GM12878 (cell line): Measurements from ENCODE around the gene WEE2. TPM values are rescaled to one million over a fixed set of nuclear protein-coding genes. Genes with fewer than 3 reads are reported as not detected.

Experiments used
- CREB1 ChIP-seq: IDR thresholded peaks from 2 replicates; pipeline ENCODE4 v1.6.1; 2012; ENCODE audit warnings: low read depth, mild to moderate bottlenecking, inconsistent platforms
- EED ChIP-seq: sonication (generic); IDR thresholded peaks from 2 replicates; pipeline ENCODE4 v1.6.1; 2016; ENCODE audit warnings: antibody characterized with exemption, low read depth
- EP300 ChIP-seq, 2 experiments: fragments of 150-350 bp in 1 of 2; IDR thresholded peaks; 2 replicates each; pipeline ENCODE4 v1.6.1; 2011 to 2012; ENCODE audit warnings: low read depth in 2 of 2, low read length in 2 of 2, borderline replicate concordance in 1 of 2, improper control_type of control experiment in 1 of 2, inconsistent platforms in 1 of 2; ENCODE audit not compliant: control insufficient read depth in 1 of 2
- FOS ChIP-seq: IDR thresholded peaks from 3 replicates; pipeline ENCODE4 v1.6.1; 2011; ENCODE audit warnings: borderline replicate concordance; ENCODE audit not compliant: insufficient read length; ENCODE audit errors: extremely low read depth
- FOXK2 ChIP-seq: fragments of 450-650 bp; IDR thresholded peaks from 2 replicates; pipeline ENCODE4 v1.6.1; 2017; ENCODE audit warnings: mild to moderate bottlenecking, moderate library complexity
- HCFC1 ChIP-seq: fragments of 150-350 bp; IDR thresholded peaks from 2 replicates; pipeline ENCODE4 v1.6.1; 2014; ENCODE audit warnings: low read length
- JUNB ChIP-seq: IDR thresholded peaks from 2 replicates; pipeline ENCODE4 v1.6.1; 2016; ENCODE audit warnings: antibody characterized with exemption, mild to moderate bottlenecking
- PML ChIP-seq: IDR thresholded peaks from 2 replicates; pipeline ENCODE4 v1.6.1; 2012; ENCODE audit warnings: low read length, inconsistent platforms
- RAD21 ChIP-seq: IDR thresholded peaks from 2 replicates; pipeline ENCODE4 v1.6.1; 2011; ENCODE audit warnings: mild to moderate bottlenecking, low read depth, low read length, moderate library complexity; ENCODE audit not compliant: insufficient read depth
- RBBP5 ChIP-seq: fragments of 200-600 bp; sonication (generic); conservative IDR thresholded peaks from 2 replicates; pipeline ENCODE4 v1.6.1; 2016
- RFX5 ChIP-seq: IDR thresholded peaks from 2 replicates; pipeline ENCODE4 v1.6.1; 2011; ENCODE audit warnings: low read depth, low read length, improper control_type of control experiment
- RUNX3 ChIP-seq: IDR thresholded peaks from 2 replicates; pipeline ENCODE4 v1.6.1; 2012; ENCODE audit warnings: low read length, inconsistent platforms
- SMAD5 ChIP-seq: IDR thresholded peaks from 2 replicates; pipeline ENCODE4 v1.6.1; 2016; ENCODE audit warnings: antibody characterized with exemption, low read depth
- SREBF2 ChIP-seq: IDR thresholded peaks from 2 replicates; pipeline ENCODE4 v1.6.1; 2012; ENCODE audit warnings: mild to moderate bottlenecking, low read length
- SUZ12 ChIP-seq: fragments of 200-600 bp; sonication (generic); IDR thresholded peaks from one replicate; pipeline ENCODE4 v1.6.1; 2018; ENCODE audit warnings: antibody characterized with exemption, mild to moderate bottlenecking; ENCODE audit not compliant: unreplicated experiment
- TCF3 ChIP-seq: IDR thresholded peaks from 2 replicates; pipeline ENCODE4 v1.6.1; 2012; ENCODE audit warnings: low read depth, mild to moderate bottlenecking, low read length, borderline replicate concordance; ENCODE audit not compliant: insufficient read depth
- YY1 ChIP-seq: IDR thresholded peaks from 2 replicates; pipeline ENCODE4 v1.6.1; 2011; ENCODE audit warnings: low read depth, mild to moderate bottlenecking, low read length
- ZNF24 ChIP-seq: fragments of 450-650 bp; IDR thresholded peaks from 2 replicates; pipeline ENCODE4 v1.6.1; 2017; ENCODE audit warnings: antibody characterized with exemption, mild to moderate bottlenecking
- ZSCAN29 ChIP-seq: fragments of 450-650 bp; IDR thresholded peaks from 2 replicates; pipeline ENCODE4 v1.6.1; 2017; ENCODE audit warnings: mild to moderate bottlenecking, moderate library complexity
- ZZZ3 ChIP-seq: IDR thresholded peaks from 2 replicates; pipeline ENCODE4 v1.6.1; 2011; ENCODE audit warnings: low read depth; ENCODE audit not compliant: control insufficient read depth, insufficient read length
- polyA plus RNA-seq, 11 experiments: library from polyadenylated mRNA; depleted of rRNA in 4 of 11; unstranded in 6 of 11; stranded (reverse) in 5 of 11; fragments of >200 nt; fragmentation: Nextera tagmentation in 4 of 11; fragmentation: Illumina TruSeq in 1 of 11; extraction: Ambion mirVana in 4 of 11; extraction: Trizol in 1 of 11; gene quantifications; 1 replicate in 1 of 11; 2 replicates in 10 of 11; pipeline versions ENCODE4 v1.2.1 to v1.2.3, GENCODE V29; 2011 to 2016; ENCODE audit warnings: inconsistent platforms in 2 of 11, missing spikeins in 2 of 11, low read depth in 1 of 11
- total RNA-seq, 4 experiments: library from RNA; depleted of rRNA in 3 of 4; stranded (reverse); fragments of >200 nt in 3 of 4; fragmentation: Illumina TruSeq in 1 of 4; extraction: Trizol in 1 of 4; gene quantifications; 2 replicates each; pipeline versions ENCODE4 v1.2.1 to v1.2.3, GENCODE V29; 2013 to 2021
- TF ChIP-seq, protein P1 (sequence below): fragments of 450-650 bp; IDR thresholded peaks from 2 replicates; pipeline ENCODE4 v1.6.1; 2017; ENCODE audit warnings: mild to moderate bottlenecking, moderate library complexity
- TF ChIP-seq, protein P2 (sequence below): fragments of 450-650 bp; IDR thresholded peaks from 2 replicates; pipeline ENCODE4 v1.6.1; 2017; ENCODE audit warnings: borderline replicate concordance
- TF ChIP-seq, protein P3 (sequence below): fragments of 450-650 bp; IDR thresholded peaks from 2 replicates; pipeline ENCODE4 v1.6.1; 2017; ENCODE audit warnings: mild to moderate bottlenecking, moderate library complexity

Gene WEE2
- total and polyA plus RNA-seq, 10 of the 15 experiments (the other 5 are each of a cell fraction or from before 2014, with no cell fraction given), result 0.02 to 0.03 (median 0.03) TPM; not detected in 7

DNA sequence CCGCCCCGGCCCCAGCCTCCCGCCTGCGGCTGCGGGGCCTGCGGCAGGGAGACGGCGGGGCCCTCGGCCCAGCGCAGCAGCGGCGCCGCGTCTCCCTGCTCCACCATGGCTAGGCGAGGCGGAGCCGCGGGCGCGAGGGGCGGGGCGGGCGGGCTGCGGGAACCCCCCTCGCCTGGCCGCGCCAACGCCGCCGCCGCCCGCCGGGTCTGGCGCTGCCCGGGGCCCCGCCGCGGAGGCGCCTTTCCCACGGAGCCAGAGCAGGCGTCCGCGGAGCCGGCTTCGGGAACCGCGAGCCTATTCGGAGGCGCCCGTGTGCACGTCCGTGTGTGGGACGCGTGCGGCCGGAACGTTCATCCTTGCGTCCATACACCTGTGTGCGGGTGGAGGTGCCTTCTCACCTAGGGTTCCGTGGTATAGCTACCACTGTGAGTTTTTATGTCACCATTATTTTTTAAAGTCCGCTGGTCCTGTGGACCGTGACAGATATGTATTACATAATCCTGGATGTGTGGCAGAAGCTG lies 6.0 kb upstream of the WEE2 start, which contains the start of gene DENND11 (continued):
- TF ChIP-seq, protein P1, sequence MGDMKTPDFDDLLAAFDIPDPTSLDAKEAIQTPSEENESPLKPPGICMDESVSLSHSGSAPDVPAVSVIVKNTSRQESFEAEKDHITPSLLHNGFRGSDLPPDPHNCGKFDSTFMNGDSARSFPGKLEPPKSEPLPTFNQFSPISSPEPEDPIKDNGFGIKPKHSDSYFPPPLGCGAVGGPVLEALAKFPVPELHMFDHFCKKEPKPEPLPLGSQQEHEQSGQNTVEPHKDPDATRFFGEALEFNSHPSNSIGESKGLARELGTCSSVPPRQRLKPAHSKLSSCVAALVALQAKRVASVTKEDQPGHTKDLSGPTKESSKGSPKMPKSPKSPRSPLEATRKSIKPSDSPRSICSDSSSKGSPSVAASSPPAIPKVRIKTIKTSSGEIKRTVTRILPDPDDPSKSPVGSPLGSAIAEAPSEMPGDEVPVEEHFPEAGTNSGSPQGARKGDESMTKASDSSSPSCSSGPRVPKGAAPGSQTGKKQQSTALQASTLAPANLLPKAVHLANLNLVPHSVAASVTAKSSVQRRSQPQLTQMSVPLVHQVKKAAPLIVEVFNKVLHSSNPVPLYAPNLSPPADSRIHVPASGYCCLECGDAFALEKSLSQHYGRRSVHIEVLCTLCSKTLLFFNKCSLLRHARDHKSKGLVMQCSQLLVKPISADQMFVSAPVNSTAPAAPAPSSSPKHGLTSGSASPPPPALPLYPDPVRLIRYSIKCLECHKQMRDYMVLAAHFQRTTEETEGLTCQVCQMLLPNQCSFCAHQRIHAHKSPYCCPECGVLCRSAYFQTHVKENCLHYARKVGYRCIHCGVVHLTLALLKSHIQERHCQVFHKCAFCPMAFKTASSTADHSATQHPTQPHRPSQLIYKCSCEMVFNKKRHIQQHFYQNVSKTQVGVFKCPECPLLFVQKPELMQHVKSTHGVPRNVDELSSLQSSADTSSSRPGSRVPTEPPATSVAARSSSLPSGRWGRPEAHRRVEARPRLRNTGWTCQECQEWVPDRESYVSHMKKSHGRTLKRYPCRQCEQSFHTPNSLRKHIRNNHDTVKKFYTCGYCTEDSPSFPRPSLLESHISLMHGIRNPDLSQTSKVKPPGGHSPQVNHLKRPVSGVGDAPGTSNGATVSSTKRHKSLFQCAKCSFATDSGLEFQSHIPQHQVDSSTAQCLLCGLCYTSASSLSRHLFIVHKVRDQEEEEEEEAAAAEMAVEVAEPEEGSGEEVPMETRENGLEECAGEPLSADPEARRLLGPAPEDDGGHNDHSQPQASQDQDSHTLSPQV, result no peak
- TF ChIP-seq CREB1 (no peak), SMAD5 (no peak), RUNX3 (peak; percentile 16; the same call in 1 of the 2 replicates), ZSCAN29 (no peak), FOXK2 (no peak), EED (peak; percentile 28; the same call in 1 of the 2 replicates), ZZZ3 (no peak), FOS (no peak), ZNF24 (no peak), SREBF2 (no peak), JUNB (no peak), RBBP5 (no peak), RAD21 (no peak), SUZ12 (no peak), RFX5 (no peak), HCFC1 (no peak), PML (no peak), TCF3 (no peak), EP300 (IDR thresholded peaks at IDR 0.05; ENCODE audit: borderline replicate concordance in 1 of 2, control insufficient read depth in 1 of 2, low read depth in 2 of 2, low read length in 2 of 2) (no peak), YY1 (peak; percentile 26; the same call in 1 of the 2 replicates)
- TF ChIP-seq, protein P2, sequence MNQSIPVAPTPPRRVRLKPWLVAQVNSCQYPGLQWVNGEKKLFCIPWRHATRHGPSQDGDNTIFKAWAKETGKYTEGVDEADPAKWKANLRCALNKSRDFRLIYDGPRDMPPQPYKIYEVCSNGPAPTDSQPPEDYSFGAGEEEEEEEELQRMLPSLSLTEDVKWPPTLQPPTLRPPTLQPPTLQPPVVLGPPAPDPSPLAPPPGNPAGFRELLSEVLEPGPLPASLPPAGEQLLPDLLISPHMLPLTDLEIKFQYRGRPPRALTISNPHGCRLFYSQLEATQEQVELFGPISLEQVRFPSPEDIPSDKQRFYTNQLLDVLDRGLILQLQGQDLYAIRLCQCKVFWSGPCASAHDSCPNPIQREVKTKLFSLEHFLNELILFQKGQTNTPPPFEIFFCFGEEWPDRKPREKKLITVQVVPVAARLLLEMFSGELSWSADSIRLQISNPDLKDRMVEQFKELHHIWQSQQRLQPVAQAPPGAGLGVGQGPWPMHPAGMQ, result no peak
- TF ChIP-seq, protein P3, sequence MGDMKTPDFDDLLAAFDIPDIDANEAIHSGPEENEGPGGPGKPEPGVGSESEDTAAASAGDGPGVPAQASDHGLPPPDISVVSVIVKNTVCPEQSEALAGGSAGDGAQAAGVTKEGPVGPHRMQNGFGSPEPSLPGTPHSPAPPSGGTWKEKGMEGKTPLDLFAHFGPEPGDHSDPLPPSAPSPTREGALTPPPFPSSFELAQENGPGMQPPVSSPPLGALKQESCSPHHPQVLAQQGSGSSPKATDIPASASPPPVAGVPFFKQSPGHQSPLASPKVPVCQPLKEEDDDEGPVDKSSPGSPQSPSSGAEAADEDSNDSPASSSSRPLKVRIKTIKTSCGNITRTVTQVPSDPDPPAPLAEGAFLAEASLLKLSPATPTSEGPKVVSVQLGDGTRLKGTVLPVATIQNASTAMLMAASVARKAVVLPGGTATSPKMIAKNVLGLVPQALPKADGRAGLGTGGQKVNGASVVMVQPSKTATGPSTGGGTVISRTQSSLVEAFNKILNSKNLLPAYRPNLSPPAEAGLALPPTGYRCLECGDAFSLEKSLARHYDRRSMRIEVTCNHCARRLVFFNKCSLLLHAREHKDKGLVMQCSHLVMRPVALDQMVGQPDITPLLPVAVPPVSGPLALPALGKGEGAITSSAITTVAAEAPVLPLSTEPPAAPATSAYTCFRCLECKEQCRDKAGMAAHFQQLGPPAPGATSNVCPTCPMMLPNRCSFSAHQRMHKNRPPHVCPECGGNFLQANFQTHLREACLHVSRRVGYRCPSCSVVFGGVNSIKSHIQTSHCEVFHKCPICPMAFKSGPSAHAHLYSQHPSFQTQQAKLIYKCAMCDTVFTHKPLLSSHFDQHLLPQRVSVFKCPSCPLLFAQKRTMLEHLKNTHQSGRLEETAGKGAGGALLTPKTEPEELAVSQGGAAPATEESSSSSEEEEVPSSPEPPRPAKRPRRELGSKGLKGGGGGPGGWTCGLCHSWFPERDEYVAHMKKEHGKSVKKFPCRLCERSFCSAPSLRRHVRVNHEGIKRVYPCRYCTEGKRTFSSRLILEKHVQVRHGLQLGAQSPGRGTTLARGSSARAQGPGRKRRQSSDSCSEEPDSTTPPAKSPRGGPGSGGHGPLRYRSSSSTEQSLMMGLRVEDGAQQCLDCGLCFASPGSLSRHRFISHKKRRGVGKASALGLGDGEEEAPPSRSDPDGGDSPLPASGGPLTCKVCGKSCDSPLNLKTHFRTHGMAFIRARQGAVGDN, result no peak
